NK-92 (cell line): Measurements from ENCODE around the gene SGSM2.

ENCODE experiments used
- DNase-seq: peaks from one replicate; lab custom pipeline; 2025; ENCODE audit not compliant: unreplicated experiment; lab: John Stamatoyannopoulos, UW

SGSM2 gene

GRCh38 chr17:2384439-2385127, 47.3 kb downstream of the SGSM2 start:
- DNase-seq, result no peak

GRCh38 chr17:2385240-2386210, 48.2 kb downstream of the SGSM2 start:
- DNase-seq, result no peak

DNA sequence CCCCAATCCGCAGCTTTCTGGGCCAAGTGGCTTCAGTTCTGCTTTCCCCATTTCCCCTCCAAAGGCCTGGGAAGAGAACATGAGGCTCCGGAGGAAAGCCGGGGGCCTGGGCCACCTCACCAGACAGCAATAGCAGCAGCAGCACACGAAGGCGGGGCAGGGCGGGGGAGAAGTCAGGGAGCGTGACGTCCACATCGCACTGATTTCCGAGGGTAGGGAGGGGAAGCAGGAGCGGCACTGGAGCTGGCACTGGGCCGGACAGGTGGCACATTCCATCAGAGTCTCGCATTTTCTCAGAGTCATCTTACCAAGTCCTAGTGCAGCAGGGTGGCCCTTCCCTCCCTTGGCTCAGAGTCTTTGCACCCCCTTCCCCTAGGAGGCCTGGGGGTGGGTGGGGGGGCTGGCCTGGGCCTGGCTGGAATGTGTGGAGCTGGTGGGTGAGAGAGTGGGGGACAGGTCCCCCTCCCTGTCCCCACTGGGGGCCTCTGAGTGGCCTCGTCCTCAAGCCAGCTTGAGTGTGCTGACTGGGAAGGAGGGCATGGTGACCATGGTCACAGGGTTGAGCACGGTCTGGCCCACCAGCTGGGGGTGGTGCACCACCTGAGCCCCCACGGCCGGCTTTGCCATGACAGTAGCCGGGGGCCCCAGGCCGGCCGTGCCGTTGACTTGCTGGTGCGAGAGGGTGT, 49.2 kb downstream of the SGSM2 start:
- no peak for DNase-seq

GRCh38 chr17:2387086-2388019, 50.1 kb downstream of the SGSM2 start:
- no peak for DNase-seq

DNA sequence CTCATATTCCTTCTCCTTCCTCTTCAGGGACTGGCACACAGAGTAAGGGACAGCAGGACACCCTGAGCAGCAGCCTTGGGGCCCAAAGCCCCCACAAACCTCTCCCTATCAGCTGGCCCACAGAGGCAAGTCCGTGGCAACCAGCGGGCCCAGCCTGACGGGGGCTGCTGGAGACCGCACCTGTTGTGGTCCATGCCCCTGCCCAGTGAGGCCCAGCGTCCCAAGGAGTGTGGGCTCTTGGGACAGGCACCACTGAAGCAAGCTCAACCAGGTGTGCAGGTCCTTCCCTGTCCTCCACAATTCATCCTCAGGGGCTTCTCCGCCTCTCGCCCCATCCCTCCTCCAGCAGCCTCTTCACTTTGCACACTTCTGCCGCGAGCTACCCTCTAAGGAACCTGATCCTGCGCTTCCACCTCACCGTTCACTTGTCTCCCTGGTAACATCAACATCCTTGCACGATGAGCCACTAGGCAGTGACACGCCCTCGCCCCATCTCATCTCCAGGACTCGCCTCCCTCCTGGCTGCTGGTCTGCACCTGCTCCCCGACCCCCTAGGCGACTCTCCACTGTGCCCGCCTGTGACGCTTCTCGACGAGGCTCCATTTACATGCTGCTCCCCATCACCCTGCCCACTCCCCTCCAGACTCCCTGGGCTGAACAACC, 50.9 kb downstream of the SGSM2 start:
- DNase-seq, result no peak

GRCh38 chr17:2388683-2389055, 51.4 kb downstream of the SGSM2 start:
- DNase-seq, result no peak

- no peak for DNase-seq
Measured at GRCh38 chr17:2390199-2390836, 53.0 kb downstream of the SGSM2 start.

DNA sequence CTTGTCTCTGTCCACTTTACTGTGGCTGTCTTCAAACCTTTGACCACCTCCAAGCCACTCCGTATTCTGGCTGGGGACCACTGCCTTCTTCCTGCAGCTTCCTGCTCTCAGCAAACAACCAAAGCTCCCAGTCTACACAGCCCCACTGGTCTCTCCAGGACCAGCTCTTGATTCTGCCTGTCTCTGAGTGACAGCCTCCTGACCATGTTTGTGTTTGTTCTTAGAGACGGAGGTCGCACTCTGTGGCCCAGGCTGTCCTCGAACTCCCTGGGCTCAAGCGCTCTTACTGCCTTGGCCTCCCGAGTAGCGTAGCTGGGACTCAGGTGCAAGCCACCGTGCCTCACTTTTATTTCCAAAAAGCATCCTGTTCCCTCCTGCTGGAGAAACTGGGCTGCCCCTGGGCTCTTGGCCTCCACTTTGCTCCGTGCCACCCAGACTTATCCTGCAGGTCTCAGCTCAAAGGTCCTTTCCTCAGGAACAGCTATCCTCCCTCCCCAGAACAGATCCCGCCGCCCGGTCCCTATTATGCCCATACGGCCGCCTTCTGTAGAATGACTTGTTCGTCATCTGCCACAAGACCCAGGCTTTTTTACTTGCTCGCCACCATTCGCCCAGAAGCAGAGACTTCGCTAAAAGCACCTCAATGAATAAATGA, 54.4 kb downstream of the SGSM2 start:
- no peak for DNase-seq

GRCh38 chr17:2392252-2393173, 55.2 kb downstream of the SGSM2 start:
- peak; percentile 73 for DNase-seq

GRCh38 chr17:2393174-2393953, 56.1 kb downstream of the SGSM2 start:
- peak; percentile 45 for DNase-seq

GRCh38 chr17:2393954-2394749, 56.9 kb downstream of the SGSM2 start:
- DNase-seq, result no peak

- no peak for DNase-seq
Measured at GRCh38 chr17:2394775-2395201, 57.5 kb downstream of the SGSM2 start.

DNA sequence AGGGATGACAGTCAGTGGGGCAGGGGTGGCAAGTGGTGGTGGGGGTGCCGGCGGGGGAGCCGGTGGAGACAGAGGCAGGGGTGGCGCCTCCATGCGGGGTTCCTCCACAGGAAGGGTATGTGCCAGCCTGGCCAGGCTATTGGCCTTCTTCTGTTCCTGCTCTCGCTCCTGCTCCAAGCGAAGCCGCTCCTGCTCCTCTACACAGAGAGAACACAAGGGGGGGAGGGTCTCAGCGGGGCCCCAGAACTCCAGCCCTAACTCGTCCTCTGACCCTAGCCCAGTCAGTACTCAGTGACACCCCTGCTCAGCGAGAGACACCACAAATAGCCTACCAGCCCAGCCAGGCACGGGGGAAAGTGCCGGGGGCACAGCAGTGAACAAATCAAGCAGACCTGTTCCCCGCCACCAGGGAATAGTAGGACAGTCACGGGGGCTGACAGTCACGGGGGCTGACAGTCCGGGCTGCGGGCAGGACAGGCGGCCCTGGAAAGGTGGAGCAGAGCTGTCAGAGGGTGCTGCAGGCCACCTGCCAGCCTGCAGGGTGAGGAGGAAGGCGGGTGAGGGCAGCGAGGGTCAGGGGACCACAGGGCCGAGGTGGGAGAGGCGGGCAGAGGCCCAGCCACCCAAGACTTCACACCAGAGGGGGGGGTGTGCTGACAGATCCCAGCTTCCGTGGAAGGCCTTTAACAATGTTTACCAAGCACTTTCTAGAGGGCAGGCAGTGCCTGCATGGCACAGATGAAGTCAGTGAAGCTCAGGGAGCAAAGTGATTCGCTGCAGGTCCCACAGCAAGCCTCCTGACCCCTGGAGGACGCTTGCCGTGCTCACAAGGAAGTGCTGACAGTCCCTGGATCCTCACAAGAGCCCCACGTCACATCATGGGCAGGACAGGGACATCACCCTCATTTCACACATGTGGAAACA, 58.2 kb downstream of the SGSM2 start:
- DNase-seq, result no peak

DNA sequence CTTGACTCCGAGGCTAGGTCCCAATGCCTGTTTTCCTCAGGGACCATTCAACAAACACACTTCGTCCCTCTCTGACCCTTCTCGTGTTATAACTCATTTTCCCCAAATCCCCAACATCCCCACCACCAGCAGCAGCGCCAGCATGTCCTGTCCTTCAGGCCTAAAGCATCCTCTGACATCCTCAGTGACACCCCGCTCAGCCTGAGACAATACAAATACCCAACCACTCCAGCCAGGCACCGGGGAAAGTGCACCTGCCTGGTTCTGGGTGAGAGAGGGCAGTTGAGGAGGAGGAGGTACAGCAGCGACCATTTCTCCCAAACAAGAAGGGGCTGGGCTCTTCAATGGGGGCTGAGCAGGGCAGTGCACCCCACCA, 58.9 kb downstream of the SGSM2 start:
- DNase-seq, result no peak

DNA sequence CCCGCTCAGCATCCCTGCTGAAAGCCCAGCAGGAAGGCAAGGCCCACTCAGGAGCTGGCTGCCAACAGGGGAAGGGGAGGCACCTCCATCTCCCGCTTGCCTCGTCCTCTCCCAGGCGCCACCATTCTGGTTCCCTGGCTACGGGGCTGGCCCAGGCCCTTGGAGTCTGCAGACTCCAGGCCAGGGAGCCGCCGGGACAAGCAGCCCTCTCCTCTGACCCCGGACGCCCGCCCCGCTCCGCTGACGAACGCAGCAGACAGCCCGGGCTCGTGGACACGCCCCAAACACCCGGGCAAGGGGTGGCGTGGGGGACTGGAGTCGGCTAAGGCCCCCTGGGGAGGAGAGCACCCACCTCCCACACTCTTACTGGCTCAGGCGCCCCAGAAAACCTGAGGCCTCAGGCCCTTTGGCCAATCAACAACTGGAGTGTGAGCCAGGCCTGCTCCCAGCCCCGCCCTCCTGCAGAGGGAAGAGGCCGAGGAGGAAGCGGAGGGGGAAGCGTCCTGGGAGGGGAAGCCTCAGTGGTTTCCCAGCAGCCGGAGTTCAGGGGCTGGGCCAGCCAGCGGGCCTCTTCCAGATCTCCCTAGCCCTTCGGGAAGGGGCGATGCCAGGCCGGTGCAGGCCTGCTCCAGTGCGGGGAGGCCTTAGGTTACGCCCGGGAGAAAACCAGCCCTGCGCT, 59.4 kb downstream of the SGSM2 start:
- no peak for DNase-seq
